Stomach smooth muscle (tissue), 2 donors: ENCODE measurements around the gene NDUFA8.

Experiments
- H3K27ac ChIP-seq: one replicate; pipeline ENCODE4 v1.7.0; 2013; ENCODE audit warnings: mild to moderate bottlenecking, low read length, inconsistent platforms
- H3K27me3 ChIP-seq, 2 donors: one replicate each; pipeline ENCODE4 v1.7.0; 2013; ENCODE audit warnings: low read length in 2 of 2; ENCODE audit not compliant: insufficient read depth in 2 of 2, control insufficient read depth in 1 of 2
- H3K36me3 ChIP-seq, 2 donors: one replicate each; pipeline ENCODE4 v1.7.0; 2013; ENCODE audit warnings: low read length in 2 of 2; ENCODE audit not compliant: control insufficient read depth in 2 of 2, insufficient read depth in 2 of 2
- H3K4me1 ChIP-seq: one replicate; pipeline ENCODE4 v1.7.0; 2013; ENCODE audit warnings: low read length; ENCODE audit not compliant: control insufficient read depth, insufficient read depth
- H3K4me3 ChIP-seq, 2 donors: one replicate each; pipeline ENCODE4 v1.7.0; 2013; ENCODE audit warnings: low read length in 2 of 2
- H3K9ac ChIP-seq, 2 donors: one replicate each; pipeline ENCODE4 v1.7.0; 2013; ENCODE audit warnings: low read length in 2 of 2, mild to moderate bottlenecking in 1 of 2
- H3K9me3 ChIP-seq, 2 donors: one replicate each; pipeline ENCODE4 v1.7.0; 2013; ENCODE audit warnings: low read length in 2 of 2; ENCODE audit not compliant: control insufficient read depth in 2 of 2
- donor health status: healthy.
- donor health status: Pancreatic carcinoma.

Gene NDUFA8

DNA sequence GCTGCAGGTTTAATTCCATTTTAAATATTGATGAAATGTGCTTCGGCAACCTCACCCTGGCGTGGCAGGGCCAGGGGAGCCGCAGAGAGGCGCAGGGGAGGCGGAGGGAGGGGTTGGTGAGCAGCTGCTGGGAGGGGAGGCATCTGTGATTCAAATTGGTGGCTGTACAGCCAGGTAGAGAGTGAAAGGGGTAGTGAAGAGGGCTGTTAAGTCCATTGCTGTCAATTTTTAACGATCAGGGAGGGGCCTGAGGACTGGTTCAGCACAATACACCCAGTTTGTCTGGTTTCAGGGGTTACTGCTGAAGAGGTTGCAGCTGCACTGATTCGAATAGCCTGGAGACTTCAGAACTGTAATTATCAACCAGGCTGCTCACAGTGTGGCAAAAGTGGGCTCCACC, 37.8 kb upstream of the NDUFA8 start:
- Histone ChIP-seq H3K27ac (no peak overlapping the region), H3K4me1 (peaks cover 3% of the 10 kb centered on the region), H3K9ac (no peak overlapping the region), H3K9me3 (no peaks in the 10 kb centered on the region), H3K27me3 (no peaks in the 10 kb centered on the region), H3K4me3 (no peak overlapping the region), H3K36me3 (peaks cover 0 to 6% of the 10 kb centered on the region in 2 donors)

DNA sequence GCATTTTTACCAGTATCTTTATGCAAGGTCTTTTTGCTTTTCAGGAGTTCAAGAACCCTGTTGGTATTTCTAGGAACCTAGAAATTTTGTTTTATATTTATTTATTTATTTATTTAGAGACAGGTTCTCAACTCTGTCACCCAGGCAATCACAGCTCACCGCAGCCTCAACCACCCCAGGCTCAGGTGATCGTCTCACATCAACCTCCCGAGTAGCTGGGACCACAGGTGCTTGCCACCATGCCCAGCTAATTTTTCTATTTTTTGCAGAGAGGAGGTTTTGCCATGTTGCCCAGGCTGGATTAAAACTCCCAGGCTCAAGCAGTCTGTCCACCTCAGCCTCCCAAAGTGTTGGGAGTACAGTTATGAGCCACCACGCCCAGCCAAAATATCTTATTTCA, 36.3 kb upstream of the NDUFA8 start:
- Histone ChIP-seq H3K9ac (no peak overlapping the region), H3K4me1 (no peaks in the 10 kb centered on the region), H3K27ac (no peak overlapping the region), H3K36me3 (peaks cover 0 to 7% of the 10 kb centered on the region in 2 donors), H3K4me3 (no peak overlapping the region), H3K27me3 (no peaks in the 10 kb centered on the region), H3K9me3 (no peaks in the 10 kb centered on the region)

GRCh38 chr9:122193651-122194050, 34.1 kb upstream of the NDUFA8 start:
- H3K9ac ChIP-seq = no peak overlapping the region
- H3K4me3 ChIP-seq = no peak overlapping the region
- no peak overlapping the region for H3K27ac ChIP-seq
- H3K9me3 ChIP-seq = no peaks in the 10 kb centered on the region
- H3K27me3 ChIP-seq = no peaks in the 10 kb centered on the region
- H3K4me1 ChIP-seq = no peaks in the 10 kb centered on the region
- peaks cover 0 to 4% of the 10 kb centered on the region in 2 donors for H3K36me3 ChIP-seq

DNA sequence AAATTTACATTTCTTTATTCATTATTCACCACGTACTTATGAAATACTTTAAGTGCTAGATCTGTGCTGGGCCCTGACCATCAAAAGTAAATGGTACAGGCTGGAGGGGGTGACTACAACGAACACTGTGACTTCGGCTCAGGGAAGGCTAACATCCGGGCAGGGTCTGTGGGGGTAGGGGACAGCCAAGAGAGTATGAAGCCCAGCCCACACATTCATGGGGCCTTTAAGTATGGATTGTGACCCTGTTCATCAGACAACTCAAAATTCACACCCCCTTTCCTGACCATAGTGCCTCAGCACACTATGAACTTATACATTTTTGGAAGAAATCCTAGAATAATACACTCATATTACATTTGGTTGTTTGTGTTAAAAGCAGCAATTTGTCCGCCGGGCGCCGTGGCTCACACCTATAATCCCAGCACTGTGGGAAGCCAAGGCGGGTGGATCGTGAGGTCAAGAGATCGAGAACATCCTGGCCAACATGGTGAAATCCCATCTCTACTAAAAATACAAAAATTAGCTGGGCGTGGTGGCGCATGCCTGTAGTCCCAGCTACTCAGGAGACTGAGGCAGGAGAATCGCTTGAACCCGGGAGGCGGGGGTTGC, 33.4 kb upstream of the NDUFA8 start:
- H3K9me3 ChIP-seq = no peaks in the 10 kb centered on the region
- H3K9ac ChIP-seq = no peak overlapping the region
- H3K27me3 ChIP-seq = no peaks in the 10 kb centered on the region
- no peaks in the 10 kb centered on the region for H3K4me1 ChIP-seq
- H3K27ac ChIP-seq = no peak overlapping the region
- H3K36me3 ChIP-seq = peaks cover 2 to 6% of the 10 kb centered on the region in 2 donors
- no peak overlapping the region for H3K4me3 ChIP-seq

- no peaks in the 10 kb centered on the region for H3K9me3 ChIP-seq
- no peak overlapping the region for H3K9ac ChIP-seq
- H3K4me1 ChIP-seq = no peaks in the 10 kb centered on the region
- no peak overlapping the region for H3K27ac ChIP-seq
- H3K27me3 ChIP-seq = no peaks in the 10 kb centered on the region
- H3K4me3 ChIP-seq = no peak overlapping the region
- H3K36me3 ChIP-seq = peaks cover 2 to 7% of the 10 kb centered on the region in 2 donors
Observed at GRCh38 chr9:122192261-122192875, 32.8 kb upstream of the NDUFA8 start.

GRCh38 chr9:122191584-122191983, 32.0 kb upstream of the NDUFA8 start:
- Histone ChIP-seq H3K36me3 (peaks cover 2 to 13% of the 10 kb centered on the region in 2 donors), H3K27ac (no peak overlapping the region), H3K4me3 (no peak overlapping the region), H3K27me3 (no peaks in the 10 kb centered on the region), H3K4me1 (no peaks in the 10 kb centered on the region), H3K9me3 (no peaks in the 10 kb centered on the region), H3K9ac (no peak overlapping the region)

DNA sequence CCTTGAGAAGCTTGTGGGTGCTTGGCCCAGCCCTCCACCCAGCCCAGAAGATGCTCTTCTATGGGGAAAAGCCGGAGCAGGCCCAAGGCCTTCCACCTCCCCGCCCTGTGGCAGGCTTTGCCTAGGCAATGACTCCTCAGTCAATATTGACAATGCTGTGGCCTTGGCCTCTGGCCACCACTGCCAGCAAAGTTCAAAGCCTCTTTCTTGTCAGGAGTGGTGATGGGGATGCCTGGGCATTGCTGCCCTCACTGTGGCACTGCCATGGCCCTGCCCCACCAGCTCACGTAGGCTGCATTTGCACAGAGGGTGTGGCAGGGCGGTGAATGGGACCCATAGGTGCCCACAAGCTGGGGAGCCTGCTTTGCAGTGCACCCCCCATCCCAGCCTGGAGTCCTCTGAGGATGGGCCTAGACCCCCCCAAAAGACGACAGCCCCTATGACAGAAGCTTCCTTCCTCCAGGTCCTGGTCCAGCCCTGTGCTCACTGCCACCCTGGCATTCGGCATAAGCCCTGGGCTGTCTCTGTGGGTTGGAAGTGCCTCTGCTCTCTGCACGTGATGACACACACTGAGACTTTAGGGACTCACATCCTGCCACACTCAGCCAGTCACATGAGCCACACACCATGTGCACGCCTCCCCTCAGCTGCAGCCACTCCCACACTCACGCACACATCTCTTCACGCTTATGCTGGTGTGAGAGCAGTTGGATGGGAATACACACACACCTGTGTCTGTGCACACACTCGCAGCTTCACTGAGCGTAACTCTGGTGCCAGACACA, 31.2 kb upstream of the NDUFA8 start:
- no peaks in the 10 kb centered on the region for H3K27me3 ChIP-seq

DNA sequence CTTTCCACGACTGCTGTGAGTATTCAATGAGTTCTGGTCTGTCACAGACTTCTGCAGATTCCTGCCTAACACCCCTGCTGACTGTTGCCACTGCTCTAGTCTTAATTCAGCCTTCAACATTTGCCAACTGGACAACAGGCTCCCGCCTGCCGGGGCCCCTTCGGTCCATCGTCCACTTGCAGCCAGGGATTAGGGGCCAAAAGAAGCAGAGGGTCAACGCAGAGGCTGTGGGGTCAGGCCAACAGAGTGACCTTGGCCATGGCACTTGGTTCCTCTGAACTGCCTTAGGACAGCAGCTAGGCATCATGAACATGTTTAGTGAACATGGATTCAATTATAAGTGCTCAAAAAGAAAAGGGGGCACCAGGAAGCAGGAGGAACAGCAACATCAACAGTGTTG, 28.8 kb upstream of the NDUFA8 start:
- H3K36me3 ChIP-seq = peaks cover 5 to 25% of the 10 kb centered on the region in 2 donors
- no peak overlapping the region for H3K9ac ChIP-seq
- no peaks in the 10 kb centered on the region for H3K4me1 ChIP-seq
- no peak overlapping the region for H3K4me3 ChIP-seq
- no peaks in the 10 kb centered on the region for H3K9me3 ChIP-seq
- no peak overlapping the region for H3K27ac ChIP-seq
- no peaks in the 10 kb centered on the region for H3K27me3 ChIP-seq

More for the DNA sequence above, 31.2 kb upstream of the NDUFA8 start:
- no peak overlapping the region for H3K9ac ChIP-seq
- peaks cover 3 to 19% of the 10 kb centered on the region in 2 donors for H3K36me3 ChIP-seq
- H3K27ac ChIP-seq = no peak overlapping the region
- H3K4me3 ChIP-seq = no peak overlapping the region
- H3K9me3 ChIP-seq = no peaks in the 10 kb centered on the region
- H3K4me1 ChIP-seq = no peaks in the 10 kb centered on the region

DNA sequence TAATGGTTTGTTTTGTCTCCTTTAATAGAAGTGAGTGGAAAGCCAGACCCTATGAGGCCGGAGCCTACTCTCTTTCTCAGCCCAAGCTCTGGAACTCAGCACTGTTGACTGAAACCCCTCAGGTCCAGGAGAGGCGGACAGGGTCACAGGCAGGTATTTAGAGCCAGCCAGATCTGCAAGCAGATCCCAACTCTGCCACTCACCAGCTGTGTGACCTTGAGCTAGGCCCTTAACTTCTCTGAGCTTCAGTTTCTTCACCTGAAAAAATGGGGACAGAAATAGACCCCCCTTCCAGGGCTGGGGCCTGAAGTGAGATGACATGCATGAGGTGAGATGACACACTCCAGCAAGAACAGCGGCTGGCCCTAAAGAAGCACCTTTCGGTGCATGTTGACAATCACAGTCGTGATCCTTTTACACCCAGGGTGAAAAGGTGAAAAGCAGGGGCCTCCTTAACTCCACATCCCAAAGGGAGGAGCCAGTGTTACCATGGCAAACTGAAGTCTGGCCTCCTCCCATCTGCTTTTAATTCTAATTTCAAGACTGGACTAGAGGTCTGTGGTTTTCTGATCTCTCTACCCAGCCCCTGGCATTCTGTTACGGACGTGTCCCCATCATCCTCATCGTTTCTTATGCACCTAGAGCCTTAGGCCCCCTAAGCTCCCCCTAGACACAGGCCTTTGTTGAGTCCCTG, 27.3 kb upstream of the NDUFA8 start:
- no peaks in the 10 kb centered on the region for H3K4me1 ChIP-seq
- H3K27me3 ChIP-seq = peaks cover 0 to 4% of the 10 kb centered on the region in 2 donors
- no peaks in the 10 kb centered on the region for H3K9me3 ChIP-seq
- H3K9ac ChIP-seq = no peak overlapping the region
- peaks cover 8 to 25% of the 10 kb centered on the region in 2 donors for H3K36me3 ChIP-seq
- no peak overlapping the region for H3K4me3 ChIP-seq
- H3K27ac ChIP-seq = no peak overlapping the region

DNA sequence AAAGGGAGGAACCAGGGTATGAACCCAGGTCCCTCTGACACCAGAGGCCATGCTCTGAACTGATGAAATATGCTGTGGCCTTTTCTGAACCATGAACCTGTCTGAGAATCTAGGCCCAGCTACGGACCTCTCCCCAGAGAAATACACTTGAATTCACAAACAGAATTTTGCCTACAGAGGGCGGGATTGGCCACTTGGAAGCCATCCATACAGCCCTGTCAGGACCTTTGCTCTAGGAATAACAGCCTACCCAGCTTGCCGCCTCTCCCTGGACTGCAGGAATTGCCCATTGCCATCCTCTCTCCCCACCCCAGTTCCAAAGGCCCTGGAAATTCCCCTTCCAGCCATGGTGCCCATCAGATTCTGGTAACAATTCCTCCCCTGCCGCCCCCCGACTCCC, 26.7 kb upstream of the NDUFA8 start:
- Histone ChIP-seq H3K27ac (no peak overlapping the region), H3K4me1 (no peaks in the 10 kb centered on the region), H3K9ac (no peak overlapping the region), H3K27me3 (peaks cover 0 to 4% of the 10 kb centered on the region in 2 donors), H3K9me3 (no peaks in the 10 kb centered on the region), H3K4me3 (no peak overlapping the region), H3K36me3 (peaks cover 10 to 25% of the 10 kb centered on the region in 2 donors)
